Osteoblast (primary cell): ENCODE results near the gene SH3TC1. TPM values are rescaled to one million over a fixed set of nuclear protein-coding genes. Genes with fewer than 3 reads are reported as not detected.

ENCODE experiments used
- DNase-seq: peaks from one replicate; pipeline ENCODE4 v3.0.0; 2011; ENCODE audit warnings: low spot score, mixed read lengths; ENCODE audit not compliant: insufficient read length; ENCODE audit errors: missing footprints
- H2AFZ ChIP-seq: 2 replicates; pipeline ENCODE4 v1.6.0; 2011; ENCODE audit warnings: mild to moderate bottlenecking, low read length
- H3K27ac ChIP-seq: 2 replicates; pipeline ENCODE4 v1.5.1; 2011; ENCODE audit warnings: mild to moderate bottlenecking, low read depth, low read length, moderate library complexity
- H3K27me3 ChIP-seq: 2 replicates; pipeline ENCODE4 v1.6.0; 2012; ENCODE audit warnings: mild to moderate bottlenecking, control low read depth, inconsistent platforms, low read length, moderate library complexity; ENCODE audit not compliant: insufficient read depth
- H3K36me3 ChIP-seq: 2 replicates; pipeline ENCODE4 v1.5.1; 2011; ENCODE audit warnings: mild to moderate bottlenecking, low read length, control low read depth, moderate library complexity; ENCODE audit not compliant: insufficient read depth
- H3K4me1 ChIP-seq: 2 replicates; pipeline ENCODE4 v1.5.1; 2011; ENCODE audit warnings: mild to moderate bottlenecking, low read length, control low read depth, moderate library complexity; ENCODE audit not compliant: insufficient read depth
- H3K4me2 ChIP-seq: 2 replicates; pipeline ENCODE4 v1.6.0; 2011; ENCODE audit warnings: mild to moderate bottlenecking, low read length; ENCODE audit not compliant: insufficient read depth
- H3K4me3 ChIP-seq: fragments of 200-600 bp; sonication (generic); 3 replicates; pipeline ENCODE4 v1.5.1; 2012; ENCODE audit warnings: mild to moderate bottlenecking, low read length, inconsistent platforms; ENCODE audit not compliant: insufficient read depth
- H3K79me2 ChIP-seq: 2 replicates; pipeline ENCODE4 v1.6.0; 2012; ENCODE audit warnings: mild to moderate bottlenecking, low read length, control low read depth, inconsistent platforms; ENCODE audit not compliant: insufficient read depth
- H3K9me3 ChIP-seq: 2 replicates; pipeline ENCODE4 v1.5.1; 2011; ENCODE audit warnings: low read depth, low read length, control low read depth
- H4K20me1 ChIP-seq: 2 replicates; pipeline ENCODE4 v1.6.0; 2012; ENCODE audit warnings: mild to moderate bottlenecking, low read length, control low read depth; ENCODE audit not compliant: insufficient read depth
- total RNA-seq: library from RNA; depleted of rRNA; stranded (reverse); fragments of >200 nt; gene quantifications from 2 replicates; pipeline ENCODE4 v1.2.3, GENCODE V29; 2012
- TF ChIP-seq, protein P1 (sequence below): IDR thresholded peaks from 2 replicates; pipeline ENCODE4 v1.5.1; 2011; ENCODE audit warnings: mild to moderate bottlenecking, low read depth, low read length, moderate library complexity; ENCODE audit errors: extremely low read depth

Gene SH3TC1
- total RNA-seq, 1 donor, result 3.6 TPM

DNA sequence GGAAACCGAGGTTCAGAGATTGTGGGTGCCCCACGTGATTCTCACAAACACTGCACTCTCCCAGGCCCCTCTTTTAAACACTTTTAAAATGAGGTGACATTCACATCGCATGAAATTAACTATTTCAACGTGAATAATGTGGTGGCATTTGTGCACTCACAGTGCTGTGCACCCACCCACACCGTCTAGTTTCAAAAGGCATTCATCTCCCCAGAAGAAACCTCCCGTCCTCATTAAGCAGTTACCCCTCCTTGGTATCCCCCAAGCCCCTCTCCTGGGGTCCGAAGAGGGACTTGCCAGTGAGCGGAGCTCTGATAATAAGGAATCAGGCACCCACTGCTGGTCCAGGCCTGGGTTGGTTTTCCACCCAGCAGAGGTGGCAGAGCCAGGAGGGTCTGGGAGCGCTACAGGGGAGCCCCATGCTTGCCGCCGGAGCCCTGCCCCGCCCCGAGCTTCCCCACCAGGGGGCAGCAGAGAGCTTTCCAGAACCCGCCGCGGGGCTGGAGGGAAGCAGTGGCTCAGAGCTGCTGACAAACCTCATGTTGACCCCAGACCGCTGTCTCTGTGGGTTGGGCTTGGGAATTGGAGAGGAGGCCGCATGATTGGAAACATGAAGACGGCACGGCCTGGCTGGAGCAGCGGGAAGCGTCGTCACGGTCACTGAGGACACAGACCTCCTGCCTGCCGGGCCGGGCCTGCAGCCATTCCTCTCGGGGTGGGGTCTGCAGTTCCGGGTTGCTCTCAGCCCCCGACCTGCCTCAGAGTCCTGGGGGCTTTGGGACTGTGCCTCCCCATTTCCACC, 43.0 kb downstream of the SH3TC1 start:
- peak overlapping the region; percentile 63 for H2AFZ ChIP-seq

DNA sequence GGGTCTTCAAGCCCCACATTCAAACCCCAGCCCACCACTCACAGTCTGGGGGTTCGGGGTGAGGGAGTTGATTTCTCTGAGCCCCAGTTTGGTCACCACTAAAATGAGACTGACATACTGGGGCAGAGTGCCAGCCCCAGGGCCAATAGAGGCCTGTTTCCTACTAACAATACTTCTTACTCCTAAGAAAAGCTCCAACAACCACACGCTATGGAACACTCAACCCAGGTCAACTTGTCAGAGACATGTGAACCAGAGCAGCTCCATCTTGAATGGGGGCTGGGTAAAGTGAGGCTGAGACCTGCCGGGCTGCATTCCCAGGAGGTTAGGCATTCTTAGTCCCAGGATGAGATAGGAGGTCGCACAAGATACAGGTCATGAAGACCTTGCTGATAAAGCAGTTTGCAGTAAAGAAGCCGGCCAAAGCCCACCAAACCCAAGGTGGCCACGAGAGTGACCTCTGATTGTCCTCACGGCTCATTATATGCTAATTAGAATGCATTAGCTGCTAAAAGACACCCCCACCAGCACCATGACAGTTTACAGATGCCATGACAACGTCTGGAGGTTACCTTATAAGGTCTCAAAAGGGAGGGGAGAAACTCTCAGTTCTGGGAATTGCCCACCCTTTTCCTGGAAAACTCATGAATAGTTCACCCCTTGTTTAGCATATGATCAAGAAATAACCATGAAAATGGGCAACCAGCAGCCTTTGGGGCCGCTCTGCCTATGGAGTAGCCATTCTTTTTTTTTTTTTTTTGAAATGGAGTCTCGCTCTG, 43.9 kb downstream of the SH3TC1 start:
- Histone ChIP-seq H3K4me2 (peak overlapping the region; percentile 22), H3K4me1 (peaks cover 6% of the 10 kb centered on the region)

More for the DNA sequence above, 43.0 kb downstream of the SH3TC1 start:
- Histone ChIP-seq H3K9me3 (no peaks in the 10 kb centered on the region), H3K27ac (peak overlapping the region; percentile 42), H3K27me3 (peaks cover 2% of the 10 kb centered on the region), H3K4me2 (peak overlapping the region; percentile 22), H3K4me3 (no peak overlapping the region), H4K20me1 (no peaks in the 10 kb centered on the region), H3K79me2 (no peaks in the 10 kb centered on the region), H3K4me1 (peaks cover 5% of the 10 kb centered on the region), H3K36me3 (no peaks in the 10 kb centered on the region)
- TF ChIP-seq, protein P1, sequence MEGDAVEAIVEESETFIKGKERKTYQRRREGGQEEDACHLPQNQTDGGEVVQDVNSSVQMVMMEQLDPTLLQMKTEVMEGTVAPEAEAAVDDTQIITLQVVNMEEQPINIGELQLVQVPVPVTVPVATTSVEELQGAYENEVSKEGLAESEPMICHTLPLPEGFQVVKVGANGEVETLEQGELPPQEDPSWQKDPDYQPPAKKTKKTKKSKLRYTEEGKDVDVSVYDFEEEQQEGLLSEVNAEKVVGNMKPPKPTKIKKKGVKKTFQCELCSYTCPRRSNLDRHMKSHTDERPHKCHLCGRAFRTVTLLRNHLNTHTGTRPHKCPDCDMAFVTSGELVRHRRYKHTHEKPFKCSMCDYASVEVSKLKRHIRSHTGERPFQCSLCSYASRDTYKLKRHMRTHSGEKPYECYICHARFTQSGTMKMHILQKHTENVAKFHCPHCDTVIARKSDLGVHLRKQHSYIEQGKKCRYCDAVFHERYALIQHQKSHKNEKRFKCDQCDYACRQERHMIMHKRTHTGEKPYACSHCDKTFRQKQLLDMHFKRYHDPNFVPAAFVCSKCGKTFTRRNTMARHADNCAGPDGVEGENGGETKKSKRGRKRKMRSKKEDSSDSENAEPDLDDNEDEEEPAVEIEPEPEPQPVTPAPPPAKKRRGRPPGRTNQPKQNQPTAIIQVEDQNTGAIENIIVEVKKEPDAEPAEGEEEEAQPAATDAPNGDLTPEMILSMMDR, result peak; percentile 86
- peak; percentile 100 for DNase-seq

DNA sequence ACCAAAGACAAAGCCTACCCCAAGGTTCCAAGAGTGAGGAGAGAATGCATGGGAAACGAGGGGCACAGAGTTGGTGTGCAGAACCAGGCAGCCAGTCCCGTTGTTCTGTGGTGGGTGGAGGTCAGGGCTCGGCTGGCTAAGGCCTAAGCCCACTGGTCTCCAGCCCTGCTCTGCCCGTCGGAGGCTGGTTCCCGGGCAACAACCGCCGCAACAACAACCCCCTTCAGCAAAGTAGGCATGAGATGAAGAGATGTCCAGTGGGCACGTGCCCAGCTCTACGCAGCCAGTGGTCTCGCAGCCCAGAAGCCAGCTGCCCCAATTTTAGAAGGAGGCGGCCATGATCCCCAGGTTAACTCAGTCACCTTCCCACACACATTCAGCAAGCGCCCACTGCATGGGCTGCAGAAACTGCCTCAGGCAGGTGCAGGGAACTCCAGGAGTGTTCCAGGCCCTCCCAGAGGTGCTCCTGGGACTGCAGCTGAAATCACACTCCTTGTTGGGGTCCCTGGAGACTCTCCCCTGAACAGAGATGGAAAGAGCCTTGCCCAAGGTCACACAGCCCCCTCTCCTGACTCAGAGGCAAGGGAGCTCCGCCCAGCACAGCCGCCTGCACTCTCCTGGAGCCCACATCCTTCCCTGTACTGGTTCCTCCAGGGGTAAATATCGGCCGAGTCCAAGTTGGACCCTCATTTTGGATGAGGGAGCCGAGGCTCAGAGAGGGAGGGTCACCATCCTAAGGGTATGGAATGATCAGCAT, 45.1 kb downstream of the SH3TC1 start:
- Histone ChIP-seq H3K27me3 (peaks cover 4% of the 10 kb centered on the region), H3K4me1 (peaks cover 6% of the 10 kb centered on the region), H3K36me3 (no peaks in the 10 kb centered on the region), H3K4me3 (no peak overlapping the region), H4K20me1 (no peaks in the 10 kb centered on the region), H3K9me3 (no peaks in the 10 kb centered on the region), H2AFZ (no peak overlapping the region), H3K4me2 (no peak overlapping the region), H3K79me2 (no peaks in the 10 kb centered on the region), H3K27ac (no peak overlapping the region)
- DNase-seq, result peak; percentile 52
- TF ChIP-seq, protein P1, result no peak

More for the DNA sequence above, 43.9 kb downstream of the SH3TC1 start:
- Histone ChIP-seq H3K9me3 (no peaks in the 10 kb centered on the region), H3K36me3 (no peaks in the 10 kb centered on the region), H4K20me1 (no peaks in the 10 kb centered on the region), H3K27me3 (peaks cover 4% of the 10 kb centered on the region), H3K27ac (peak overlapping the region; percentile 42), H3K79me2 (no peaks in the 10 kb centered on the region), H2AFZ (peak overlapping the region; percentile 63), H3K4me3 (no peak overlapping the region)
- TF ChIP-seq, protein P1, result no peak
- DNase-seq, result peak; percentile 66
